NCI-H82 (cell line): Measurements from ENCODE around the gene ENOPH1.
"Not testable (repeated sequence)": the region's sequence is repeated elsewhere in the genome, so short reads cannot be mapped to it uniquely, and the experiment has no call there.

Experiments used
- DNase-seq: peaks from one replicate; lab custom pipeline; 2025; lab: John Stamatoyannopoulos, UW

The ENOPH1 gene

DNA sequence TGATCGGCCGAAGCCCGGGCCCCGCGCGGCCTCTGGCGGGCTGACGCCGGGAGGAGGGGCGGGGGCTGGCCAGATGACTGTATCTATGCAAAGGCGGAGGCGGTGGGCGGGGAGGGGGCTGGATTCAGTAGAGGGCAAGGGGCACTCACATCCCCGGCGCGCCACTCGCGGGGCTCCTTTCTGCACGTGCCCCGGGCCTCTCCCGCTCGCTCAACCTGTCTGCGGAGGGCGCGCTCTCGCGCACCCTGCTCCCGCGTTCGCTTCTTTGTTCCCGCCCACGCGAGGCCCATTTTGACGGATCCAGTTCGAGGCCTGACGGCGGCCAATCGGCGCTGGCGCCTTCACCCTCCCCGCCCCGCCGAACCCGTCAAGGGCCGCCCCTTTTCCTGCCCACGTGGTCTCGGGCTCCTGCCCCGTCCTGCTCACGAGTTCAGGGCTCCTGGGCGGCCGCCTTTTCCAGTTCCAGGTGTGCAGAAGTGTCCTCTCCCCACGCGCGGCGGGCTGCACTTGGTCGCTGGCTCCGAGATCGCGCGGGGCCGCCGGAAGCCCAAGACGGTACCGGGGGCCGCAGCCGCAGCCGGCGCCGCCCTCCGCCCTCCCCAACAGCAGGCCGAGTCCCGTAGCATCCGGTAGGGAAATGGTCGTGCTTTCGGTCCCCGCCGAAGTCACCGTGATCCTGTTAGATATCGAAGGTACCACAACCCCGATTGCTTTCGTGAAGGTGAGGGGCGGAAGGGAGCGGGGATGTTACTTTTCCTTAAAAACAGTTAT is at the start of gene ENOPH1, which contains the start of gene HNRNPDL:
Gene ENOPH1 (plus strand): TSS at position 398 of the 771 bp plus-strand sequence. CDS start 240 bp downstream, at position 638.
Gene HNRNPDL (minus strand): TSS at position 270 of the 771 bp plus-strand sequence. CDS start 772 bp downstream, outside the sequence.
- DNase-seq = peak; percentile 96

DNA sequence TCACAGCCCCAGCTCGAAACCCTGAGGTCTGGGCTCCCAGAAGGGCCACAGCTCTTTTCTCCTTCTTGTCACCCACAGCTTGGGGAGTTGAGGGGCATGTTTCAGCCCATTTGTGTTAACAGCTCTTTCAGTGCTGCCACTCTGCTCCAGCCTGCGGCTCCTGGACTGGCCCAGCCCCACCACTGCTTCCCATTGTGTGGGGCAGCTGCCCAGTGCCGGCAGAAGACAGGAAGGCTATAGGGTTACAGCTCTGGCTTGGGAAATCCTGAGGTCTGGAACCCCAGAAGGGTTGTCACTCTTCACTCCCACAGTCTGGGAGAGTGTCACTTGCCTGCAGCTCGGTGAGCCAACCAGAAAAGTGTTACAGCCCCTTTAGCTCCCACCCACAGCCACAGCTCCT is 49.6 kb upstream of the ENOPH1 start:
- DNase-seq = no peak

DNA sequence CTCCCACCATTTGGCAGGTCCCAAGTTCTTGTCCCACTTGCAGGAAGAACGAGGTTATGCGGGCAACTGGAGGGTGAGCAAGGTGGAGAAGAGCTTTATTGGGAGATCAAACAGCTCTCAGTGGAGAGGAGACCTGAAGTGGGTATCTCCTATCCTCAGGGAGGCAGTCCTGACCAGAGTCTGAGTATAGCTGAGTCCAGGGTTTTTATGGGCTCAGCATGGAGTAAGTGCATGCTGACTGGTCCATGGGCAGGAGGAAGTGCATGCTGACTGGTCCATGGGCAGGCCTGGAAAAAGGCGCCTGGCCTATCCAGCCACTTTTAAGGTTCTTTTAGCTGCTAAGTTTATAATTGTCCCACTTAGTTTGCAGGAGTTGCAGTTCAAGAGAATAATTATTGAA is 49.2 kb upstream of the ENOPH1 start:
- DNase-seq = no peak

DNA sequence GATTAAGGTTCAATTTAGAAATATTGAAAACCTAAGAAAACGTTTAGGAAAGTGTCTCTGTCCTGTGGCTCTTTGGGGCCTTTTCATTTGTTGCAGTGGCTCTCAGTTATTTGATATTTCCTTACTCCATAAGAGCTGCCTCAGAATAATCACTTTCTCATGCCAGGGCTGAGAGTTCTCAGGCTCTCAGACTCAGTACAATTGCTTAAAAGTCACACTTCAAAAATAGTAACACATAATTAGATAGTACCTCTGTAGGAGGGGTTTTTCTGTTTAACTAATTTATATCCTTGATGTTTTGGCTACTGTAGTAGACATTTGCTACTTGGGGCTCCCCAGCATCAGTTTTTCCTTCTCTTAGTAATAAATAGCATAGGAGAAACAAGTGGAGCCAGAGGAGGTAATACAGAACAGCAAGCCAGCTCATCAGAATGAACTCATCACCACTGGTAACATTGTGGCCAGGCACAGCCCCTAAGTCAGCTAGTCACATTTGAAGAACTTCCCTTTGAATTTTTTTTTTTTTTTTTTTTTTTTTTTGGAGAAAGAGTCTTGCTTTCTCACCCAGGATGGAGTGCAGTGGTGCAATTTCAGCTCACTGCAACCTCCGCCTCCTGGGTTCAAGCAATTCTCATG is 48.6 kb upstream of the ENOPH1 start:
- no peak for DNase-seq

DNA sequence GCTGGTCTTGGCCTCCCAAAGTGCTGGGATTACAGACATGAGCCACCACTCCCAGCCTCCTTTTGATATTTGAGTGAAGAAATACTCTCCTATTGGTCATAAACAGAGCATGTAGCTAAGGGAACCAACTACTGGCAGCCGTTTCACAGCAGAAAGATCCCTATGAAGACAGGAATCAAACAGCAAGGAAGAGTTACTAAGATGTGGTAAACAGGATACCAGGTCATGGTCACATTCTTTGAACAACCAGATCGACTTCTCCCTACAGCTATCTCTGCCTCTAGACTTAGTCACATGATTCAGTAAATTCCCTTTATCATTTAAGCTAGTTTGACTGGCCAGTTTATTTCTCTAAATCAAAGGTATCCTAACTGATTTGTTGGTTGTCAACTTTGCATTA is 47.6 kb upstream of the ENOPH1 start:
- no peak for DNase-seq

DNA sequence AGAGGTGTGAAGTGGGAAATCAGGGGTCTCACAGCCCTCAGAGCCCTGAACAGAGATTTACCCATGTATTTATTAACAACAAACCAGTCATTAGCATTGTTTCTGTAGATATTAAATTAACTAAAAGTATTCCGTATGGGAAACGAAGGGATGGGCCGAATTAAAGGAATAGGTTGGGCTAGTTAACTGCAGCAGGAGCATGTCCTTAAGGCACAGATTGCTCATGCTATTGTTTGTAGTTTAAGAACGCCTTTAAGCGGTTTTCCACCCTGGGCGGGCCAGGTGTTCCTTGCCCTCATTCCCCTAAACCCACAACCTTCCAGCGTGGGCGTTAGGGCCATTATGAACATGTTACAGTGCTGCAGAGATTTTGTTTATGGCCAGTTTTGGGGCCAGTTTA is 44.1 kb upstream of the ENOPH1 start:
- not testable (repeated sequence) for DNase-seq

DNA sequence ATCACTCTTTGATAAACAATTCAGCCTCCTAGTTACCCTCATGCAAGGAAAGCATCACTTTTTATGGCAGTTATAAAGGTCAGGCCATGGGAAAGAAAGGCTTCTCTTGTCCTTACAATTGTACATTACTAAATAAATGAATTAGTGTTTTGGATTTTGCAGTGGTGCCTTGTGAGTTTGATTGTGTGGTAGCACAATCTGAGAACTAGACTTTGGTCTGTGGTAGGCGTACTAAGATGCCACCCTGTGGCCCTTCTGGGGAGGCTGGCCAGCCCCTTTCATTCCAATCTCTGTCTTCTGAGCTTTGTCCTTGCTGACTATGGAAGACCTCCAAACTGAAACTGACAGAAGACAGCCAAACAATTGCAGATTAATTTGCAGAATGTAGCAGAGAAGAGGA is 42.0 kb upstream of the ENOPH1 start:
- no peak for DNase-seq

DNA sequence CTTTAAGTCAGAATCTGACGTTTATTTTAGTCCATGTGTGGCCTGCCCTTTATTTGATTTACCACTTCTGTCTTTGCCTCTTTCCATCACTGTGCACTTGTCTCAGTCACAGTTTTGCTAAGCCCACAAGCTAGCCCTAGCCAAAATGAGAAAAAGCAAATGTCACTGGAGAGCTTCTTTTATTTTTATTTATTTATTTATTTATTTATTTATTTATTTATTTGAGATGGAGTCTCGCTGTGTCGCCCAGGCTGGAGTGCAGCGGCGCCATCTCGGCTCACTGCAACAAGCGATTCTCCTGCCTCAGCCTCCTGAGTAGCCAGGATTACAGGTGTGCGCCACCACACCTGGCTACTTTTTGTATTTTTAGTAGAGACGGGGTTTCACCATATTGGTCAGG is 40.3 kb upstream of the ENOPH1 start:
- DNase-seq = not testable (repeated sequence)

DNA sequence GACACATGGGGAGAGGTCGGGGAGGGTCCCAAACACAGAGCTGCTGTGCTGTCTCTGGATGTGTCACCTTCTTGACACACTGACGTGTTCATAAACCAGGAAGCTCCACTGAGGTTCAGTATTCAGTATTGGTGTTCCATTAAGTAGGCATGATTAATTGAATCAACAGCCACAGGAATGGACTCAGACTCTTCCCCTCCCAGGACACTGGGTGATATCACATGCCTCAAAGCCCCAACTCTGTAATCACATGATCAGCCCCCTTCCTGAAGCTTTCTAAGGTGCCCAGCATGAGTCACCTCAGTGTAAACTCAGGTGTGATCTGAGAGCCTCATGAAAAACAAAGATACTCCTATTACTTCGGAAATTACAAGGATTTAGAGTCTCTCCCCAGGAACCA is 35.5 kb upstream of the ENOPH1 start:
- no peak for DNase-seq

DNA sequence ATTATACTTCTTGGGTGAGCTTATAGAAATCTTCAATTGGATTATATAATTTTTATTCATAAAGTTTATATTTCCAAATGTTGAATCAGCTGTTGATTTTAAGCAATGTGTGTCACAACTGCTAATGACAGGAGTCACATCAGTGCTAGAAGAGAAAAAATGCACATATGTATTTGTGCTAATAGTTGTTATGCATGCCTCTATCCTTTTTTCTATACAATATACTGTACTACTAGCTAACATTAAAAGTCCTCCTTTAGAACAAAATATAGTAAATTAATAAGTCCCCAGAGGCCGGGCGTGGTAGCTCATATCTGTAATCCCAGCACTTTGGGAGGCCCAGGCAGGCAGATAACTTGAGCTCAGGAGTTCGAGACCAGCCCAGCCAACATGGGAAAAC is 32.9 kb upstream of the ENOPH1 start:
- no peak for DNase-seq

DNA sequence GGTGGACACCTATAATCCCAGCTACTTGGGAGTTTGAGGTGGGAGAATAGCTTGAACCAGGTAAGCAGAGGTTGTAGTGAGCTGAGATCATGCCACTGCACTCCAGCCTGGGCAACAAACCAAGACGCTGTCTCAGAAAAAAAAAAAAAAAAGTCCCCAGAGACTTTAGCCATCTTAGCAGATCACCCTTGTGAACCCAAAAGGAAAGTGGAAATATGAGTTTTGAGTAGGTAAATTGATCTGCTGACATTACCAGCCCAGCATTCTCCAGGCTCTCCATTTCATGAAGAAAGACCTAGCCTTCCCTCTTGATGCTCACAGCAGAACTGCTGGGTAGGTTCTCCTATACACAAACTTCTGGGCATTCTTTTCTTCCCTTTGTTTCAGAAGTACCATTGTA is 32.1 kb upstream of the ENOPH1 start:
- no peak for DNase-seq

DNA sequence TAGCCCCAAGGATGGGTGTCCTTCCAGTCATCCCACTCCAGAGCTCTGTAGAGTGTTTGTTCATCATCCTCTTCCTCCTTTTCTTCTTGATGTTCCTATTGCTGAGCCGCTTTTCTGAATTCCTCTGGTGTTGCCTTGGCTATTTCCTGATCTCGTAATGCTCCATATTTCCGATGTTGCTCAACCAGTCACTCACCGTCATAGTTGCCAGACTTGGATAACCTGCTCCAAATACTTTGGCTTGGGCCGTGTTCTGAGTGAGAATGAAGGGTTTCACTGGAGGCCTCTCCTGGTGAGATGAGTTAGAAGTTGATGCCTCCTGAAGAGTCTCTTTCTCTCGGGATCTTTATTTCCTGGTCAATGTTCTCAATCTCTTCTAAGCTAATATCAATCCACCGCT is 28.8 kb upstream of the ENOPH1 start:
- DNase-seq = no peak

DNA sequence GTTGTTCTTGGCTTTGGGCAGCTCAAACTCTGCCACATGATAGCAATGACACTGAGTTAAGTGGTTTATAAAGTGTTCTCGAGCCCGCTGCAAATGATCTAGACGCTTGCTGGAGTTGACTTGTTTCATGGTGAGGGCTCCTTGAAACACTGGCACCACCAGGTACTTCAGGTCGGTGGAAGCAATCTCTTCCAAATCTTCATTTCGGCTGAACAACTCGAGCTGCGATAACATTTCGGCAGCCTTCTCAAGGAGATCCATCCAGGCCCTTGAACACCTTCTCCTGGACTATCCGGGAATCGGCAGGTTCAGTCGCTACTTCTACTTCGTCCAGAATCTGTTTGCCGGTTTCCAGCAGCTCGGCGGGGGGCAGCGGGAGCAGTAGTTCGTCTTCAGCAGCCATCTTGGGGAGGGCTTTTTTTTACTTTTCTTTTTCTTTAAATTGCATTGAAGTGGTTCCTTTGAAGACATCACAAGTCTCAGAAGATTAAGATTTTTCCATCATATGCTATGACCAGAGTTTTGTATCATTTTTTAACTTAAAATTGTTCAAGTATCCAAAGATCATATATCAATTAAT is 28.1 kb upstream of the ENOPH1 start:
- DNase-seq = no peak

DNA sequence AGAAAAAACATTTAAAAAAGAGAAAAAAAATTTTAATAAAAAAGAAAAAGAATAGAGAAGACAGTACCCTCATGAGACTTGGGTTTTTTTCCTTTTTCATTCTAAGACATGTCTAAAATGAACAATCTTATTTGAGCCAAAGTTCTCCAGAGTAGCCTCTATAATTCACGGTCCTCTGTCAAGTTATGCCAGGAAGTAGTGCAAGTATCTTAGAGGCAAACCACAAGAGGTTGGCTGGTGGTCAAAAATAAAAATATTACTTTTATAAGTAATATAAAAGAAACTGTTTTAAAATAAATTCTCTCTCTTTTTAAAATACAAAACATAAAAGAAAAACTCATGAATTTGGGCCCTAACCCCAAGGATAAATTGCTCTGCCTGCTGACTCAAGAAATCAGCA is 26.7 kb upstream of the ENOPH1 start:
- no peak for DNase-seq

DNA sequence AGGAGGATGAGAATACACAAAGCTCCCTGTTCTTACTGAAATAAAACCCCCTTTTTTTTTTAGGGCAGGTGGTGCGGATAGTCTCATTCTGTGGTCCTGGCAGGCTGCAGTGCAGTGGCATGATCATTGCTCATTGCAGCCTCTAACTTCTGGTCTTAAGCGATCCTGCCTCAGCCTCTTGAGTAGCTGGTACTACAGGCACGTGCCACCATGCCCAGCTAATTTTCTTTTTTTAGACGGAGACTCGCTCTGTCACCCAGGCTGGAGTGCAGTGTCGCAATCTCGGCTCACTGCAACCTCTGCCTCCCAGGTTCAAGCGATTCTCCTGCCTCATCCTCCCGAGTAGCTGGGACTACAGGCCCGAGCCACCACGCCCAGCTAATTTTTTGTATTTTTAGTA is 15.3 kb upstream of the ENOPH1 start:
- DNase-seq = not testable (repeated sequence)

DNA sequence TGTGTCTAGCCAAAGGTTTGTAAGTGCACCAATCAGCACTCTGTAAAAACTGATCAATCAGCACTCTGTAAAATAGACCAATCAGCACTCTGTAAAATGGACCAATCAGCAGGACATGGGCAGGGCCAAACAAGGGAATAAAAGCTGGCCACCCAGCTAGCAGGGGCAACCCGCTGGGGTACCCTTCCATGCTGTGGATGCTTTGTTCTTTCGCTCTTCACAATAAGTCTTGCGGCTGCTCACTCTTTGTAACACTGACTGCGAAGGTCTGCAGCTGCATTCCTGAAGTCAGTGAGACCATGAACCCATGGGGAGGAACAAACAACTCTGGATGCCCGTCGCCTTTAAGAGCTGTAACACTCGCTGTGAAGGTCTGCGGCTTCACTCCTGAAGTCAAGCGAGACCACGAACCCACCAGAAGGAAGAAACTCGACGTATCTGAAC is 14.4 kb upstream of the ENOPH1 start:
- DNase-seq = no peak

DNA sequence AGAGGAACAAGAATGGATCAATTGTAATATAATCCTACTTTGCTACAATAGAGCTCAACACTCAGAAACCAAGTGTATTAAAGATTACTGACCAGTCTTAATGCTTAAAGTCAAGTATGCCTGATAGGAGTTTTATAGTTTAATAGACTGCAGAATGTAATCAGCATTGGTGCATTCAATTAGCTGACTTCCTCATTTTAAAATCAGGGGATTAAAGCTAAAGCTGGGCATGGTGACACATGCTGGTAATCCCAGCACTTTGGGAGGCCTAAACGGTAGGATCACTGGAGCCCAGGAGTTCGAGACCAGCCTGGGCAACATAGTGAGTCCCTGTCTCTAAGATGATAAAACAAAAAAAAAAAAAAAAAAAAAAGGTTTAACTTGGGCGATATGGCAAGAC is 10.9 kb upstream of the ENOPH1 start:
- DNase-seq = peak; percentile 53

DNA sequence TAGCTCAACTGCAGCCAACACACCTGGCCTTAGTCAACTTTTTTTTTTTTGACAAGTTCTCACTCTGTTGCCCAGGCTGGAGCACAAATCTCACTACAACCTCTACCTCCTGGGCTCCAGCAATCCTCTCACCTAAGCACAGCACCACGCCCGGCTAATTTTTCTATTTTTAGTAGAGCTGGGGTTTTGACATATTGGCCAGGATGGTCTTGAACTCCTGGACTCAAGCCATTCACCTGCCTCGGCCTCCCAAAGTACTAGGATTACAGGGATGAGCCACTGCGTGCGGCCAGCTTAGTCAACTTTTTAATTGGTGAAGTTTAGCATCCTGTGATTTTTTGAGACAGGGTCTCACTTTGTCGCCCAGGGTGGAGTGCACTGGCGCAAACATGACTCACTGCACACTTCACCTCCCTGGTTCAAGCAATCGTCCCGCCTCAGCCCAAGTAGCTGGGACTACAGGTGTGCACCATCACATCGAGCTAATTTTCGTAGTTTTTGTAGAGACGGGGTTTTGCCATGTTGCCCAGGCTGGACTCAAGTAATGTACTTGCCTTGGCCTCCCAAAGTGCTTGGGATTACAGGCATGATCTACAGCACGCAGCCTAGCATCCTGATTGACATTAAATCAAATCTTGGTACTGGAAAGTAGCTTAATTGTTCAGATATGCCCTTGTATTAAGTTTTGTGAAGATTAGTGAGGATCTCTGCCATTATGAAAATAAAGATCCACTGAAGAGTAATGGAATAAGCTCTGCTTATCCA is 8.4 kb upstream of the ENOPH1 start:
- peak; percentile 42 for DNase-seq

DNA sequence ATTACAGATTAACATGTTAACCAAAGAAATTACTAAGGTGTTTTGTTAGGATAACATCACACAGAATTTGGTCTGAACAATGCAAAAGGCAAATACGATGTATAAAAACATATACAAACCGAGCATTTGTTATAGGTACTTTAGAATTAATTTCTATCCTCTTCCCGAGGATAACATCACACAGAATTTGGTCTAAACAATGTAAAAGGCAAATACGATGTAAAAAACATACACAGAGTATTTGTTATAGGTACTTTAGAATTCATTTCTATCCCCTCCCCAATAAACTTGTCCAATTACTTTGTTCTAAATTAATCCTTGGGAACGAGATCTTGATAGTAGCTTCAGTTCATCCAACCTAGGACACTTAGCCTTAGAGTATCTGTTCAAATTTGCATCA is 7.8 kb upstream of the ENOPH1 start:
- DNase-seq = peak; percentile 15

DNA sequence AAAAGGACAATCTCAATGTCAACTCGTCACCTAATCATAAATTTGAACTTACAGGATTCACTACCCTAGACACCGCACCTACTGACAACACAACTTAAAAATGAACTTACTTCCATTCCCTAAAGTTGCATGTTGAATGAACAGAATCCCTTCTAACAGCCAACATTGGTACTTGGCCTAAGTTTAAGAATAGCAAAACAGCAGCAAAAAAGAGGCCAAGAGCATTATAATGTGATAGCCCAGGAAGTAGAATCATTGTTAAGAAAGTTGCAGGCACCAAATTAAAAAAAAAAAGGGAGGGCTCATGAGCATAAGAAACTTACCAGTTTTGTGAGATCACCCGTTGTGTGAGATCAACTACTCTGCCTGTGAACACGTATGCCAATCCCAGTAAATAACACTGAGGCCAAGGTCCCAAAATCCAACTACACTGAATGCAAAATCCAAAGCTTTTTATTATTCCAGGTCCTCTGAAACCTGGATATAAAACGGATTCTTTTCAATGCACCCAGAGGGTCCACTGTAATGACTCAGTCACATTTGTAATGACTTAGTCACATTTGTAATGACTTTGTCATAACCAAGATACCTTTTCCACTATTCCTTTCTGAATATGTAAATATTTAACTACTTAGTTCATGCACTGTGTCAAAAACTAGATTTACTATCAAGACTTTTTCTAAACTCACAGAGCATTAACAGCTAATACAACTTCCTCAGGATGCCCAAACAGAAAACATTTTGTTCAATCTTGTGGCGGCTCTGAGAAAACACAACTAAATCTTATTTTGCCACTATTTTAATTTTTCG is 6.9 kb upstream of the ENOPH1 start:
- DNase-seq = peak; percentile 42

DNA sequence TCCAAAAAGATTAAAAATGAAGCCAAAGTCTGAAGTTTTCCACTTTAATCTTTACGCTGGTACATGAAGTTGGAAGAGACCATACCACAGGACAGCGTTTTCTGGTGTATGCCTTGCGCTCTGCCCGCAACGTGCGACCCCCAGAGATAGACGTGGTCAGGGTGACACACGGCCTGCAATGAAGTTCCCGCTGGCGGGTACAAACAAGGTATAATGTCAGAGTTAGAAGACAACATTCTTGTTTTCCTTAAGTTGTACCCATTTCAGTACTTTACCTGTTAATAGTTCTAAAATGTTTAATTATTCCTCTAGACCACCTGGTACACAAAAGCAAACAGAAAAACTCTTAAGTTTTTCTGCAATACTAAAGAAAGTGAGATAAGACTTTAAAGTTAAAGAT is 4.9 kb upstream of the ENOPH1 start:
- no peak for DNase-seq
